ENCODE results near the gene AGPAT1. TPM values are rescaled to one million over a fixed set of nuclear protein-coding genes. Genes with fewer than 3 reads are reported as not detected.

AGPAT1 gene
- total and polyA plus RNA-seq, 2 experiments from 2014 or later: 39.8 to 82.1 TPM

GRCh38 chr6:32203426-32204267 is 27.8 kb upstream of the AGPAT1 start:
- no peak for ATAC-seq

GRCh38 chr6:32202186-32202585 is 26.3 kb upstream of the AGPAT1 start:
- ATAC-seq: no peak
- TF ChIP-seq POLR2AphosphoS5 (IDR thresholded peaks at IDR 0.05; ENCODE audit: low read depth): no peak
- no peak for TF ChIP-seq ZNF331 (CRISPR knock-in tag; IDR thresholded peaks at IDR 0.05; ENCODE audit: low read depth)
- TF ChIP-seq ZNF462 (CRISPR knock-in tag; IDR thresholded peaks at IDR 0.05): no peak
- TF ChIP-seq REST (IDR thresholded peaks at IDR 0.05; ENCODE audit: unreplicated experiment): no peak
- TF ChIP-seq EZH2 (IDR thresholded peaks at IDR 0.05; ENCODE audit: low read depth, unreplicated experiment): no peak

More at GRCh38 chr6:32203426-32204267, 27.8 kb upstream of the AGPAT1 start:
- Histone ChIP-seq H3K4me3 (no peak overlapping the region), H3F3A (replicated peaks; ENCODE audit: low read depth) (no peaks in the 10 kb centered on the region), H3K36me3 (ENCODE audit: insufficient read depth) (no peaks in the 10 kb centered on the region), H4K20me1 (replicated peaks; ENCODE audit: insufficient read depth) (no peaks in the 10 kb centered on the region), H3K4me1 (ENCODE audit: insufficient read depth) (no peaks in the 10 kb centered on the region), H3K27ac (ENCODE audit: low read depth) (no peak overlapping the region), H3K9me2 (ENCODE audit: insufficient read depth) (no peaks in the 10 kb centered on the region), H3K79me2 (replicated peaks; ENCODE audit: insufficient read depth) (no peaks in the 10 kb centered on the region), H3K27me3 (ENCODE audit: insufficient read depth) (no peaks in the 10 kb centered on the region), H2AFZ (no peak overlapping the region), H3K4me2 (no peak overlapping the region)
- Mint-ChIP-seq H3K27ac (no peak overlapping the region), H3K4me1 (no peaks in the 10 kb centered on the region; the same call in 2 of the 3 replicates), H3K36me3 (ENCODE audit: low read depth) (no peaks in the 10 kb centered on the region), H3K9me3 (peaks cover 3% of the 10 kb centered on the region; the same call in 2 of the 3 replicates), H3K27me3 (ENCODE audit: insufficient read depth, low read depth, poor library complexity) (no peaks in the 10 kb centered on the region), H3K4me3 (no peak overlapping the region)
- TF ChIP-seq ETS1 (IDR thresholded peaks at IDR 0.05) (no peak), JUNB (IDR thresholded peaks at IDR 0.05; ENCODE audit: unreplicated experiment) (no peak), POLR2AphosphoS5 (IDR thresholded peaks at IDR 0.05; ENCODE audit: low read depth) (no peak), CREB1 (CRISPR knock-in tag; IDR thresholded peaks at IDR 0.05; ENCODE audit: low read depth) (no peak), NANOG (IDR thresholded peaks at IDR 0.05; ENCODE audit: borderline replicate concordance) (no peak)
- DNase-seq (ENCODE audit: low spot score): no peak

More at GRCh38 chr6:32202186-32202585, 26.3 kb upstream of the AGPAT1 start:
- no peak overlapping the region for H3K27ac Mint-ChIP-seq
- no peaks in the 10 kb centered on the region for H3K27me3 ChIP-seq (ENCODE audit: insufficient read depth)
- H4K20me1 ChIP-seq (replicated peaks; ENCODE audit: insufficient read depth): no peaks in the 10 kb centered on the region
- no peaks in the 10 kb centered on the region for H3K9me2 ChIP-seq (ENCODE audit: insufficient read depth)
- H3F3A ChIP-seq (replicated peaks; ENCODE audit: low read depth): peaks cover 4% of the 10 kb centered on the region; the same call in 1 of the 2 replicates
- no peak overlapping the region for H3K27ac ChIP-seq (ENCODE audit: low read depth)
- H2AFZ ChIP-seq: no peak overlapping the region
- H3K4me1 Mint-ChIP-seq: peaks cover 3% of the 10 kb centered on the region; the same call in 2 of the 3 replicates
- no peaks in the 10 kb centered on the region for H3K79me2 ChIP-seq (replicated peaks; ENCODE audit: insufficient read depth)
- no peaks in the 10 kb centered on the region for H3K27me3 Mint-ChIP-seq (ENCODE audit: insufficient read depth, low read depth, poor library complexity)
- H3K36me3 Mint-ChIP-seq (ENCODE audit: low read depth): no peaks in the 10 kb centered on the region
- no peaks in the 10 kb centered on the region for H3K36me3 ChIP-seq (ENCODE audit: insufficient read depth)
- no peak for DNase-seq (ENCODE audit: low spot score)
- H3K4me3 Mint-ChIP-seq: no peak overlapping the region
- H3K4me1 ChIP-seq (ENCODE audit: insufficient read depth): peaks cover 6% of the 10 kb centered on the region; the same call in 1 of the 2 replicates
- H3K4me3 ChIP-seq: no peak overlapping the region
- H3K9me3 Mint-ChIP-seq: peaks cover 3% of the 10 kb centered on the region; the same call in 2 of the 3 replicates
- no peak overlapping the region for H3K4me2 ChIP-seq

Data from GM23338 (cell line).